GM12801 (cell line): Measurements from ENCODE around the gene PIBF1.

Experiments used
- CTCF ChIP-seq: IDR thresholded peaks from one replicate; pipeline ENCODE4 v1.5.1; 2011; ENCODE audit warnings: control low read depth; ENCODE audit not compliant: insufficient read length; ENCODE audit errors: extremely low read depth

The PIBF1 gene

GRCh38 chr13:72781451-72782439 lies at the start of gene PIBF1, which contains the start of gene DIS3:
Gene PIBF1, plus strand, starts transcription at chr13:72782133. Its CDS starts 1,337 bp downstream, at chr13:72783470.
Gene DIS3, minus strand, starts transcription at chr13:72781900. Its CDS starts 68 bp downstream, at chr13:72781832.
- no peak for TF ChIP-seq CTCF

- no peak for TF ChIP-seq CTCF
Measured at GRCh38 chr13:72737033-72737432, 44.9 kb upstream of the PIBF1 start.

GRCh38 chr13:72740015-72740414 lies 41.9 kb upstream of the PIBF1 start:
- TF ChIP-seq CTCF: no peak

- no peak for TF ChIP-seq CTCF
Measured at GRCh38 chr13:72745260-72745659, 36.7 kb upstream of the PIBF1 start.

GRCh38 chr13:72751220-72751619 lies 30.7 kb upstream of the PIBF1 start:
- TF ChIP-seq CTCF: no peak

- no peak for TF ChIP-seq CTCF
Measured at GRCh38 chr13:72754111-72754510, 27.8 kb upstream of the PIBF1 start.

- no peak for TF ChIP-seq CTCF
Measured at GRCh38 chr13:72757792-72758535, 24.0 kb upstream of the PIBF1 start.
